ENCODE measurements around the gene C4orf50.

The C4orf50 gene

DNA sequence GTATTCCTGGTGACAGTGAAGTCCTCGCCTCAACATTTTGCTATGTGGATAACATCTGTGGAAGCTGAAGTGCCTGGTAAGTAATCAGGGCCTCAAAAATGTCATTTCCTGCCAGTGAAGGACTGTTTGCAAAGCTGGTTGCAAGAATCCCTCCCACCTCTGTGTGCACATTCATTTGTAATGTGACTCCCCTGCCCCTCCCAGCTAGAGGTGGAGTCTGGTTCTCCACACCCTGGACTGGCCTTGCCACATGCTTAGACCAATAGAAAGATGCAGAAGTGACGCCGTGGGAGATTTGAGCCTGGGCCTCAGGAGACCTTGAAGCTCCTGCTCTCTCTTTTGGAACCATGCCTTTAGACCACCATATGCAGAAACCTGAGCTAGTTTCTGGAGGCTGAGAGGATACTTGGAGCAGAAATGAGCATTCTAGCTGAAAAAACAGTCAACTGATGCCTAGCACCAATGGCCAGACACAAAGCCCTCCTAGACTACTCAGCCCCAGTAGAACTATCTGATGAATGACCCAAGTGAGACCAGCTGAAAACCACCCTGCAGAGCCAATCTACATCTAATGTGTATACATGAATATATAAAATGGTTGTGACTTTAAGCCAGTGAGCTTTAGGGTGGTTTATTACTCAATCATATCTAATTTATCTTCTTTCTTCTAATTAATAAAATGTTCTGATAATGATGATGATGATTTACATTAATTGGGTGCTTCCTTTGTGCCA, 77.6 kb downstream of the C4orf50 start:
- DNase-seq = peak; percentile 4

DNA sequence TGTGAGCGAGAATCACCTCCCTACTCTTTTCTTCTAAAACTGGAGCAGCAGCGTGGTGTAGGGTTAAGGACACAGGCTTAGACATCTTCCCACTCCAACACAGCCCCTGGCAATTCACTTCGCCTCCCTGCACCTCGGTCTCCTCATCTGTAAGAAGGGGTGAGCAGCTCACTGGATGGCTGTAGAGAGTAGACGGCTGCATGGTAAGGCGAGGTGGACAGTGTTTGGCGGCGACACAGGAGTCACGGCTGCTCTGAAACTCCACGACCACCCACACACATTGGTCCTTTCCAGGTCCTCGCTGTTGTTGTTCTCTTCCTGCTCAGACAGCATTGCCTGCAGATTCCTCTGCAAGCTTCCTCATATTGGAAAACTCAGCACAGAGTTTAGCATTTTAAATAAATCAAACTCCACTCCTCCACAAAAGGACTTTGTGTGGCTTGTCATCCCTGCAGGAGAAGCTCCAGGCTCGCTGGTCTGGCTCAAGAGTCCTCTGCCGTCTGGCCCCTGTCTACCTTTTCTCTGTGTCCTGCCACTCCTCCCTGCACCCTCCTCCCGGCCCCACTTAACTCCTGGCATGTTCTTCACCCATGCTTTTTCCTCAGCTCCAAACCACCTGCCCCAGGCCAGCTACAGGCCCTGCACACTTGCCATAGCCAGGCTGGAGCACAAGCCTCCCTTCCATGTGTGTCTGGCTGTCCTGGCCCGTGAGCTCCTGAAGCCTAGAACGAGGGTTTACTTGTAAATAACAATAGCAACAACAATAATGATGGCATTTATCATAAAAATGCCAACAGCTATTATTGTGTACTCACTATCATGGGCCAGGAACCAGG, 84.0 kb downstream of the C4orf50 start:
- no peak for DNase-seq

DNA sequence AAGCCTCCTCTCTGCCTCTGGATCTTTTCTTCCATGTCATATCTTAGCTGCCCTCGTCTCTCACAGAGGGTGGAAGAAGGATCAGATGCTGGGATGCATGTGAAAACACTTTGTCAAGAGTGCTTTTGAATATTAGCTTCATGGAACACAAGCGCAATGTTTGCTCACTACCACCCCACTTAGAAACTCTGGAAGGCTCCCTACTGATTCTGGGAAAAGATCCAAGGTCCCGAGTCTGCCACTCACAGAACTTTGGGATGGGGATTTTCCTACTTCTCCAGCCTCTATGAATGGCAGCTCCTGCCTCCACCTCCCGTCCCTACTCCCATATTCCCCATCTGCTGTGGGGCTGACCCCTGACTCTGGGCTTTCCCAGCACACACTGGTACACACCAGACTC, 85.1 kb downstream of the C4orf50 start:
- no peak for DNase-seq

DNA sequence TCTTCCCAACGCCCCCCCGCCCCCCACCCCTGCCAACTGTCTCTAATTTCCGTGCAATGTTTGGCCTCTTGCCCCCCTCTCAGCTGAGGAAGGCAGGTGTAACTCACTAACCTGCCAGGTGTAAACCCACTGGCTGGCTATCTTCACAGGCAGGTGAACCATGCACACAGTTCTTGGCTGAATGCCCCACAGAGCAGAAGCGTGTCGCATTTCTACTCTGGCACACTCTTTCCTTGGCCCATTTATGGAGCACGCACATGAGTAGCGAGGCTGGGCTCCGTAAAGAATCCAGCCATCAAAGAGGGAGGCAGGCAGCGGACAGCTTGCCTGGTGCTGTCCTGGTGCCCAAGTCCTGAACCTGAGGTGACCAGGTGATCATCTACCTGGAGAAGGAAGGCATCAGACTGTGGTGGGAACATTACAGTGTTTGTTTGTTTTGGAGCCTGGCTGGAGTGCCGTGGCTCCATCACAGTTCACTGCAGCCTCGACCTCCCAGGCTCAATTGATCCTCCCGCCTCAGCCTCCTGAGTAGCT, 86.1 kb downstream of the C4orf50 start:
- no peak for DNase-seq

DNA sequence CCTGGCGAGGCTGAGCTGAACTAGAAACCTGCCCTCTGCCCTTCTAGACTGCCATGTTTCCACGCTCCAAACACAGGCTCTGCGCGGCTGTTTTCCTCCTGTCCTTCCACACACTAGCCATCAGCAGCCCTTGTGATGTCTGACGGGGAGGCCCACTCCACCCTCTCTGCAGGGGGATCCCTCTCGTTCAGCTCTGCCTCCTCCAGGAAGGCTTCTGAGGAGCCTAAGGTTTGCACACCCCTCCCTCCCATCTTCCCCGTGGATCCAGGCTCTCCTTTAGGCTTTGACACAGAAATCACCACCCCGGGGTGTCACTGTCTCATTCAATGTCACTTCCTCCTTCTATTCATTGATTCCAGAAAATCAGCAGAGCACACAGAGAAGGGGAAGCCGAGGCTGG, 86.7 kb downstream of the C4orf50 start:
- DNase-seq = no peak

DNA sequence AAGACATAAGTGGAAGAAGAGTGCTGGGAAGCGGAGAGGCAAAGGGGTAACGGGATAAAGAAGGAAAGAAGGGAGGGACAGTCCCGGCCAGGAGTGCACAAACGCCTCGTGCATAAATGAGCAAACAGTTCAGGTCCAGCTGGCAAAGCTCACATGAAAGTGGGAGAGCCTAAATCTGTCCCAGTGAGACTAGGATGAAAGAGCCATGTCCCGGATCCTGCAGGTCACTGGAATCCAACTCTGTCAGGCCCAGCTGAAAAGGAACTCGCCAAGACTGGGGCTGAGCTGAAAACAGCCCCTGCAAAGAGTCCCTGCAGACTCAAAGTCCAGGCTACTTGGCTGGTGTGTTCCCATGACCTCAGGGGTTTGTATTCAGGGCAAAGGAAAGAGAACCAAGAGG, 87.4 kb downstream of the C4orf50 start:
- no peak for DNase-seq

DNA sequence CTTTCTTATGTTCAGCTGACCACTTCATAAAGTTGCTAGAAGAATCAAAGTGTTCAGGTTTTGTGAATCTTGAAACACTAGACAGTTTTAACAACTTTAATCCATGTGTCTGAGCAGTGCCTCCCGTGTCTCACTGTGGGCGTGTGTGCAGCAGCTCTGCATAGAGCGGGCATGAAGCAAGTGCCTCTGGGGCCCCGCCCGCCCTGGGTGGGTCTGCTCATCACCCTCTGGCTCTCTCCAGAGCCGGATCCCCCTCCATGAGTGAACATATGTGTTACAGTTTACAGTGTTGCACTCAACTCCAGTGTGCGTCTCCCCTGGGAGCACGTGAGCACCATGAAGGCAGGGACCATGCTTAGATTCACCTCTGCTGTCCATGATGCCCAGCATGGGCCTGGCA, 87.8 kb downstream of the C4orf50 start:
- no peak for DNase-seq

DNA sequence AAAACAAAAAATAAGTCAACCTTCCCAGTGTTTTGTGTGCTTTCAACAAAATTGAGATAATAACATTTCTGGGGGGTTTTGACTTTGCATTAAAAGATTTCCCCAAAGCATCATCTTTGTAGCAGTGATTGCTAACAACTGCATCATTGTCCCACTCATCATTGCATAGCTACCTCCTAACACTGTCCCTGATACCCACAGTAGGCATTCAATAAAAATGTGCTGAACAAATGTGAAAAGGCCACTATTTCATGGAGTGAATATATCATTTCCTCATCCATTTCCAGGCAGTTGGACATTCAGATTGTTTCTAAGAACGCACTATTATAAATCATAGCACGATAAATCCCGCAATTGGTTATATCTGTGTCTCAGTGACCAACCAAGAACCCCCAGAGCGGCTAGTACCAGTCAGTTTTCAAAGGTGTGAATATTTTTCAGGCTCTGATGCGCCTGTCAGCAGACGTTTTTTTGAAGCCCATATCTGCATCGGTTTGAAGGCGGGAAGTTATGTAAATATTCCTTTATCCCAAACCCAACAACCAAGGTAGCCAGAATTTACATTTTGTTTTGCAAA, 89.3 kb downstream of the C4orf50 start:
- no peak for DNase-seq

DNA sequence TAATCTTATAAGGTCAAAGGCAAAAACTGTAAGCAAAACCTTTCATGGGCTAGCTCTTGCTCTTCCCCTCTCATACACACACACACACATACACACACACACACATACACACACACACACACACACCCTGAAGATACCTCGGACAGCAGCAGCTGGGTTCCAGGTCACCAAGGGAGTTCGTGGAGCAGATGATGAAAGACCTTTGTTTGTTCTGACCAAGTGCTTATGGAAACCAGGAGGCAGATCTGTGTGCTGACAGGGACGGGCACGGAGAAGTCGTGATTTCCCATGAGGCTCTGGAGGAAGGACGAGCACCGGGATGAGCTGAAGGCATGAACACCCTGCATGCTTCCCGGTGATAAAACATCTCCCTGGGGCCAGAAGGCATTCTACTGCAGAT, 90.0 kb downstream of the C4orf50 start:
- no peak for DNase-seq

DNA sequence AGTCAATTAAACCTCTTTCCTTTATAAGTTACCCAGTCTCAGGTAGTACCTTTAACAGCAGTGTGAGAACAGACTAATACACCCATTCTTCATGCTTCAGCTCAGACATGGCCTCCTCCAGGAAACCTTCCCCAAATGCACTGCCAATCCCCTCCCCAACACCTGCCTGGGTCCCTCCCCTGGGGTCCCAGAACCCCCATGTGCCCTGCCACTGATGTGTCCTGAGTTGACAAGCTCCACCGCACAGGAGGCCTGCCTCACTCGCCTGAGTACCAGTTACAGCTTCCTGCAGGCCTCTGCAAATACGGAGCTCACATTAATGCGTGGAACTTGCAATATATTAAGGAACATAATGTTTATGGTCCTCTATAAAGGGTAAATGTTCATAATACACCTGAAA, 90.5 kb downstream of the C4orf50 start:
- DNase-seq = no peak

DNA sequence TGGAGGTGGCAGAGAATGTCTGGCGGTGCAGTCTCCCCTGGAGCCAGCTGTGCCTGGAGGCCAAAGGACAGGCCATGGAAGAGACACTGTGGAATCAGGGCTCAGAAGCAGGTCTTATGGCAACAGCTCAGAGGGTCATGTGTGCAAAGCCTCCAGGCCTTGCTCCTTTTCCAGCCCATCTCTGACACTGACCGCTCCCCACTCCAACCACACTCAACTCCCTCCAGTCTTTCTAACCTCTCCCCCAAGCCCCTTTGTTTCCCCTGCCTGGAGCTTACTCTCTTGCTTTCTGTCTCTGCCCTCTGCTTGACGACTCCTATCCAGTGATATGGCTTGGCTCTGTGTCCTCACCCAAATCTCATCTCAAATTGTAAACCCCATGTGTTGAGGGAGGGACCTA, 91.1 kb downstream of the C4orf50 start:
- DNase-seq = no peak

DNA sequence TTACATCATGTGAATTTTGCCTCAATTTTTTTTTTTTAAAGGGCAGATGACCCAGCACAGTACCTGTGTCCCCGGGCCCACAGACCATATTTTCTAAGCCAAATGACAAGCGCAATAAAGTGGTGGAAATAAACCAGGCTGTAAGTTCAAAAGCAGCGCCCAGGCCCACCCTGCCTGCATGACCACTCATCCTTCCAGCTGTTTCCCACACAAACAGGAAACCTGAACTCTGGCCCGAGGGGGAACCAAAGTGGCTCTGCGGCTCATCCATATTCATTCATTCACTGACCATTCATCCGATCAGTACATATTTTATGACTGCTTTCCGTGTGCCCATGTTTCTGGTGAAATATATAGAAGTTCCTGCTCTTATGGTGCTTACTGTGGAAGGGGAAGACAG, 91.6 kb downstream of the C4orf50 start:
- no peak for DNase-seq

DNA sequence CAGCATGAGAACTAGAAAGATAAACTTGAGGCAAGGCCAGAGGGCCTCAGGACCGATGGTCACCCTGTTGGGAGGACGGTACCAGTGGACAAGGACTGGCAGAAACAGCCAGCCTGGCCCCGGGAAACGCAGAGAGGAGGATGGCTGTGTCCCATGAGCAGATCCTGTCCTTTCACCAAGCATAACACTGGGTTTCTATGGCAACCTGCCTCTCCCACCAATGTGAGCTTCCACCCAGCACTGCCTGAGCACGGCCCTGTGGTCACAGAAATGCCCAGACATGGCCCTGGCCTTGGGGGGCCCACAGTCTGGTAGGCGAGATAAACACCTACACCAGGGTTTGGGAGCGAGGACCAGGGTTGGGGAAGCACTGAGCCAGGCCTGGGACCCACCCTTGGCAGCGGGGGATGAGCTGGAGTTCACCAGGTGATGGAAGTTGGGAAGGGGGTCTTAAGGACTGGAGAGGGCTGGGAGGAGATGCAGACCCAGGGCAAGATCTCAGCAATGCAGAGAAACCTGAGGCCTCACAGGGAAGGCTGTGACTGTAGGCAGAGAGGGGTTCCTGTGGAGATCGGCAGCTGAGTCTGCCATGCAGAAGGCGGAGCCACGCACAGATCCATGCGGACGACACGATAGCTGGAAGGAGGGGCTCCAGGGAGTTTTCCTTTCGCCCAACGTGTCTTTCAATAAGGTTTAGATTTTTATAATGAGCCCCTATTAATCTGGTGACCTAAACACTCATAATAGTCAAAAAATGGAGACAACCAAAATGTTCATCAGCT, 92.6 kb downstream of the C4orf50 start:
- no peak for DNase-seq

DNA sequence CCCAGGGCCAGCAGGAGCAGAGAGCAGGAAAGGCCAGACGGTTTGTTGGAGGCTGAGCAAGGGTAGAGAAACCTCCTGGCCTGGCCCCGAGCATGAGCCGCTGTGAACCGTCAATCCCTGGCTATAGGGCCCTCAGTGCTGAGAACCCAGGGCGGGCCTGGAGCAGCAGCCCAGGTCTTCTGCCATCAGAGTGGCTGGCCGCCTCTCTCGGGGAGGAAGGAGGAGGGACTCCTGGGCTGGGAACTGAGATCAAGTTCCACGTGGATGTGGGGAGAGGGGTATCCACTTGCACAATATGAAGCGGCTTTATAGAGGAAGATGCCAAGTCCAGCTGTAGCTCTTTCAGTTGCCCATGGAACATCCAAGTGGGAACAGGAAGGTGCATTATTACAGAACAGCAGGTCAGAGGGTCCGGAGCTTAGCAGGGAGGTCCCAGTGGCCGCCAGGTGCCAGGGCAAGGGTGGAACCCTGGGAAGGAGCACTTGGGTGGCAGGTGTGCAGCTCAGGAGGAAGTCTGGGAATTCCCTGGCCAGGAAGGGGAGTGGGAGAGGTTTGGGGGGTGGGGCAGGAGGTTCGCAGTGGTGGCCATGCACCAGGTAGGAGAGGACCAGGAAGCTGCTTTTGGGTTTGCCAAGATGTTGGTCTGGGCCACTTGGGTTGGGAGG, 93.6 kb downstream of the C4orf50 start:
- DNase-seq = no peak

DNA sequence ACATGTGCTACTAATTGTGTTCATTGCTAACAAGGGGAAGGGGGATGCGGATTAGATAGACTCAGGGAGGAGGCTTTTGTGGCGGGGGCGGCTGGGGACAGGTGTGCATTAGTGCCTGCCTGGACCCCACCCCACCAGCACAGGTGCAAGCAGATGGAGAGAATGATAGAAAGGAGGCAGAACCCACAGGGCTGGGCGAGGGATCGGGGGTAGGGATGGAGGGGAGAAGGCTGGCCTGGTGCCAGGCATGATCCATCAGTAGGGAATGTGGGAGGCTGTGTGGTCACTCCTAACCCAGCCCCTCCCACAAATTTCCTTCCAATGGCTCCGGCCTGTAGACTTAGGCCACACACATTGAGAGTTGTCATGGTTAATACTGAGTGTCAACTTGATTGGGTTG, 94.9 kb downstream of the C4orf50 start:
- no peak for DNase-seq

DNA sequence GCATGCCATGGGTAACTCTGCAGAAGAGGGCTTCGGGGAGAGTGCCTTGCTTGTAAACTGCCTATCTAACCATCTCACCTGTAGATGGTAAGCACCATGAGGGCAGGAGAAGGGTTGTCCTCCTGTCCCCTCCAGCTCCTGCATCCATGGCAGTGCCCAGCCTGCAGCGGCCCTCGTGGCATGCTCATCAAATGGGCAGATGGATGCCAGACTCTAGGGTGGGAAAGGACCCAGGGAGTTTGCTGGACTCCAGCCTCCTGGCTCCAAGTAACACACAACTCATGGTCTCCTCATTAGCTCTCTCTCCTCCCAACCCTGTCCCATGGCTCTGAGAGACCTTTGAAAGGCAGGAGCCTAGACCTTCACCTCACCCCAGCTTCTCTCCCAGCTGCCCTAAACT, 95.7 kb downstream of the C4orf50 start:
- DNase-seq = no peak

DNA sequence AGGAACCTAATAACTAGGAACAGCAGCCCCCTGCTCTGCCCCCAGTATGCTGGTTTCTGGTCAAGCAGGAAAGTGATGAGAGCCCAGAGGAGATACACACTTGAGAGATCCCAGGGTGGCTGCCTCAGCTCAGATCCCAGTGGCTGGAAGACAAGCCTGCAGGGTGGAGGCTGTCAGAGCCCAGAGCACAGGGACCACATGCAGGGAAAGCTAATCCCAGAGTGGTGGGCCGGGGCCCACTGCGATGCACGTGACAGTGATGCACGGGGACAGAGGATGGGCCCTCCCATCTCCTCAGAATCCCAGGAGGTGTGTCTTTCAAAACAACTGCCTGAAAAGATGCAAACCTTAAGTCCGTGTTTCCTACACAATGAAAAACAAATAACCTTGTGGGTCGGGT, 96.2 kb downstream of the C4orf50 start:
- no peak for DNase-seq

DNA sequence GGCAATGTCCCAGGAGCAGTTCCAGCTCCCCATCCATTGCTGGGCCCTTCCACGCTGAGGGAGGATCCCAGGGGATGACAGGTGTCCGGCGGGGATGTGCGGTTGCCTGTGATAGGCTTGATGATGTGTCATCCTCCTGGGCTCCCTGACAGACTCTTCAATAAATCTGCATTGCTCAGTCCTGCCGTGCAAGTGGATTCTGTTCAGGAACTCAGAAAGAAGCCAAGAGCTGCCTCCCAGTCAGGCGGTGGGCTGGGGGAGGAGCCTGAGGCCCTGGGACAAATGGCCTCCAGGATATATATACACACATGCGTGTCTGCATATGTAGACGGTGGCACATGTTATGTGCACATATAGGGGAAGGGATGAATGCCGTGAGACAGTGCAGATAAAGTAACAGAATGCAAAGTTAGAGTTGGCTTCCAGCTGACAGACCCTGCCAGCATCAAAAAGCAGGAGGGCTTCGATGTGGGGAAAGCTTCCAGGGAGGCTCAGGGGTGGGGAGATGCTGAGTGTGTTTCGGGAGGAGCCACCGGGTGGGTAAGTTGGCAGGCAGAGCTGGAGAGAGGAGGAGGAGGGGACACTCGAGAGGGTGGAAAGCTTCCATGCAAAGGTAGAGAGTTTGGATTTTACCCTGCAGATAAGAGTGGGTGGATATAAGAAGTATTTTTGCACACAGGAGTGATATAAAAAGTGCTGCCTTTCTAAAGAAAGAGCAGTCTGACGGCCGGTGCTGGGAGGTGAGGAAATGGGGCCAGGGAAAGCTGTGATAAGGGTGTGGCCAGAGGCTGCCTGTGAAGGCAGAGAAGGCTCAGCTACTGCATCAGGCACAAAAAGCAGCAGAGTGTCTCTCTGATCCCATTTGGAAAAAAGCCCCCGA, 96.9 kb downstream of the C4orf50 start:
- DNase-seq = no peak

DNA sequence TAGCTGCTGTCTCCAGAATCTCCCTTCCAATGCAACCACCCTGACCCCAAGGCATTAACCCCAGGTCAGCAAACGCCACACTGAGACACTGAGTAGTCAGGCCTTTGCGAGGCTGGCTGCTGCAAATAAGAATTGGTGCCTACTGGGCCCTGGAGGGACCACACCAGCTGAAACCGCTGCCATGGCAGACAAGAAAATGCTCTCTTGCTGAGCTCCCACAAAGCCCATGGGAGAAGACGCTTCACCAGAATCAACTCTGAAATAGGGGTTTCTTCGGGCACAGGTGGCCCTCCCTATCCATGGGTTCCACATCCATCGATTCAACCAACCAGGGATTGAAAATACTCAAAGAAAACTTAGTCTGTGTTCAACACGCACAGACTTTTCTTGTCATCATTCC, 98.7 kb downstream of the C4orf50 start:
- no peak for DNase-seq

DNA sequence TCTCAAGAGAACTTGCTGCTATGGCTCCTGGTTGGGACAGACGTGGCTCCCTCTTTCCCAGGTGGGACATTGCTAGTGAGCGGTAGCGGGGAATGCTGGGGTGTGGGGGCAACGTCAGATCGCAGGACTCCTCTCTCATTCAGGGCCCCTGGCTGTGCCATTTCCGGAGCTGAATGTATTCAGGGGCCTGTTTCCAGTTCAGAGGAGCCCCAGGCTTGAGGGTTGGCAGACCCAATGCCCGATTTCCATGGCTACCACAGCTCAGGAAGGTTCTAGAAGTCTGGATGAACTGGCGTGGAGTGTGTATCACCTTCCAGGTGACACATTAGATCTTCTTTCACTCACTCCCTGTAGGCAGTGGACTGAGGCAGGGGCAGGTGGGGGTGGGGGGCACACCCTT, 99.2 kb downstream of the C4orf50 start:
- no peak for DNase-seq

DNA sequence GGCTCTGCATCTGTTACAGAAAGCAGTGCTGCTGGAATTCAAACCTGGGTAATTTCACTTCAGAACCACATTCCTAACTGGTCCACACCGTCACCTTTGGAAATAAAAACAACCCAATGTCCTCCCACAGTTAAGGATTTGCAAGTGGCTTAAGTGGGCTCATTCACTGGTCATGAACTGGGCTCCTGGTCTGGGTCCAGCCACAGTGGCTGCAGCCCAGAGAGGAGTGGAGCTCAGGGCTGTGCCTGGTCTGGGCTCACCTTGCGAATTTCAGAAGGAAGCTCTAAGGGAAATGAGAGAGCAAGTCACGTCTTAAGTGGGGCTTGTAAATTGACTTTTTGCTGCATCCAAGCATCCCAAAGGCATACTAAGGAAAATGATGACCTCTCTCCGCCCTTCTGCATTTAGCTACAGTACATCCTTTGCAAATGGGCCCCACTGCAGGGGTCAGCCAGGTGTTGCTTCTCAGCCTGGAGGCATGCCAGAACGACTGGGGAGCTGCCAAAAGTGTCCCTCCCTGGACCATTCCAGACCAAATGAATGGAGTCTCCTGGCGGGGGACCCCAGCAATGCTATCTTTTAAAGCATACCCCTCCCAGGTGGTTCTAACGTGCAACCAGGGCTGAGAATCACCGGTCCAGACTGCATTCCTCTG, 99.8 kb downstream of the C4orf50 start:
- DNase-seq = no peak
